ENCODE results near the gene FEM1B.

- TF ChIP-seq CTCF (IDR thresholded peaks at IDR 0.05; ENCODE audit: extremely low read depth in 1 of 2, insufficient read depth in 1 of 2, low read depth in 1 of 2, low read length in 2 of 2) (no peak), POLR2A (IDR thresholded peaks at IDR 0.05; ENCODE audit: low read depth, low read length) (no peak), POLR2AphosphoS5 (IDR thresholded peaks at IDR 0.05; ENCODE audit: insufficient read depth, low read depth, low read length) (no peak), EZH2 (IDR thresholded peaks at IDR 0.05; ENCODE audit: borderline replicate concordance, low read depth, low read length, severe bottlenecking) (no peak), GATA2 (IDR thresholded peaks at IDR 0.05; ENCODE audit: insufficient read depth, insufficient read length, low read depth, low read length) (no peak), MAX (IDR thresholded peaks at IDR 0.05; ENCODE audit: insufficient read depth, insufficient read length) (no peak), JUN (IDR thresholded peaks at IDR 0.05; ENCODE audit: borderline replicate concordance, insufficient read depth, insufficient read length, low read depth) (no peak)
Measured at GRCh38 chr15:68336516-68336915, 59.0 kb downstream of the FEM1B start.
